HG03103 (cell line): ENCODE measurements around the gene LRMDA.
"Not testable (repeated sequence)": the region's sequence is repeated elsewhere in the genome, so short reads cannot be mapped to it uniquely, and the experiment has no call there.

ENCODE experiments used
- ATAC-seq: cut with Tn5 transposase; IDR thresholded peaks from one replicate; pipeline ENCODE4 v1.9.1; 2021; ENCODE audit warnings: low read depth; ENCODE audit not compliant: unreplicated experiment

The LRMDA gene

GRCh38 chr10:76122056-76122455, 690.6 kb downstream of the LRMDA start:
- ATAC-seq: no peak

GRCh38 chr10:76124280-76124679, 692.9 kb downstream of the LRMDA start:
- ATAC-seq: no peak

DNA sequence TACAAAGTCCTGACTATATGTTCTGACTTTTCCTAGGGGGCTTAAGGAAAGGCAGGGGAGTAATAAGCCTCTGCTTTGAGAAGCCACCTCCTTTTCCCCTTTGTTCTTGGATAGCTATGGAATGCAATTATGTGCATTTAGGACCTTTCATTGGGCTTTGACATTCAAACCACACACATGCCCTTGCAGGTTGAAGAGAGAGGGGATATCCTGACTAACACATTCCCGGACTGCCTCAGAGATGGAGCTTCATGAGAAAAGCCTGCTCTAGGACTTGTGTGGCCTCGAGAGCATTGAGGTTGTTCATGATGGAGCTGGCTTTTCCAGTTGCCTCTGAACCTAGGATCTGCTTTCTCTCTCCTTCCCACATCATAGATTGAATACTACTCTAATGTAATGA, 694.5 kb downstream of the LRMDA start:
- no peak for ATAC-seq

DNA sequence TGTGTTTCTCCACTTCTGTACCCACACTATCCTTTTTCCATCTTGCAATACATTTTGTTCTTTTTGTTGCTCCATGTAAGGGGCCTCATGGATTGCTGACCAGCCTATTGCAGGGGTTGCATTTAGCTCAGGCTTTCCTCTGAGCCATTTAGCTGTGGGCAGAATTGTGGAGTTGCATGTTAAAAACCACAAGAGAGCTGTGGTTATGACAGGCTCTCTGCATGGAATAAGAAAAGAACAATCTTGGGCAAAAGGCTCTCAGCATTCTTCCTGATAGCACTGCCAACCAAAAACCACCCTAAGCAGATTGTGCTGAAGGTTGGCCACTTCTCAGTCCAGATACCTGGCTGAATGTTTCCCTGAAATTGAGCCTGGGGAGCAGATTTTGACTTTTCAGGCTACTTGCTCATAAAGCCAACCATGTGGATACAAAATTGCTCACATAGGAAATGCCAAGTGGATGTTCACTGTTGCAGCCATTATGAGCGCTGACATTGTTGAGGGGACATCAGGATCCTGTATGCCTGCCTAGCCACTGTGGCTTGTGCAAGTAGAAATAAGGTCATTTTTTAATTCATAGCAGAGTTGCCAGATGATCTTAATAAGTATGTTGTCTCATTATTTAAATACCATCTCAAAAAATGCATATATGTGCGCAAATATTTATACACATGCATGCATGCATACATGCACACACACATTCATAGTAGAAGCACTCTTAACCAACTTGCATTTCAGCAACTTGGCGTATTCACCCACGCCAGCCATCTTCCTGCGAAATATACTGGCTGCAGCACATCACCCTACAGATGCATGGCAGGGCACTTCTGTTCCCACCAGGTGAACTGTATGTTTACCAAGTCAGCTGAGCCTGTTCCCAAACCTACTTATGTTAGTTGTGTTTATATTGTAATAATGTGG, 695.4 kb downstream of the LRMDA start:
- no peak for ATAC-seq

GRCh38 chr10:76127984-76128589, 696.7 kb downstream of the LRMDA start:
- no peak for ATAC-seq

GRCh38 chr10:76129213-76129612, 697.8 kb downstream of the LRMDA start:
- no peak for ATAC-seq

- ATAC-seq: no peak
Measured at GRCh38 chr10:76130892-76131291, 699.5 kb downstream of the LRMDA start.

- ATAC-seq: no peak
Measured at GRCh38 chr10:76133597-76134255, 702.3 kb downstream of the LRMDA start.

DNA sequence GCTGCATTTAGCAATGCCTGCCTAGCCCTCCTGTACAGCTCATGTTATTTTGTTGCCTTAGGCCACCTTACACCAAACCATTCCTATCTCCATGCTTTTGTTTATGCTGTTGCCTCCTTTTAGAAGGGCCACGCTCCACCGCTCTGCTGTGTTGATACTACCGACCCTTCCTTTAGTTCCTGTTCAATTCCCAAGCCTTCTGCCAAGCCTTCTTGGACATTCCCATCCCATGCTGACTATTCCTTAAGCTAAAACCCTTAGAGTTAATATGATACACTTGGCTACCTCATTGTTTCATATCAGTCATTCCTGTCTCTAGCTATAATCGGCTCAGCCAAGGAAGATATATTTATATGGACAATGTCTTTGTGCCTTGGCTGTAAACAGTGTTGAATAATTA, 705.5 kb downstream of the LRMDA start:
- no peak for ATAC-seq

- no peak for ATAC-seq
Measured at GRCh38 chr10:76138286-76138685, 706.9 kb downstream of the LRMDA start.

DNA sequence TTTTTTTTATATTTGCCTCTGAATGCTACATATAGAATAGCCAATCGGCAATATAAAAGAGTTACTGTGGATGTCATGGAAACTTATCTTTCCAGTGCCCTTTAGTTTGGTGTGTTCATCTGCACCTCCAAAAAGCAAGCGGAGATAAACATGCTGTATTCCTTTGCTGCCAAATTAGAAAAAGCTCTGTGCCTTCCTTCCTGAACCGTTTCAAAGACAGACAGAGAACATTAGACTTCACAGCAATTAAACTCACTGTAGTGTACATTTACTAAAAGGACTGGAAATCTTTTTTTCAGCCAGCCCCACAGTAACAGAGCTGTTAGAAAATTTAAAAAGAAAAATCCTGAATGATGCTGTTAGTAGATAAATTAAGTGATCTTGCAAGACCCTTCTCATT, 707.5 kb downstream of the LRMDA start:
- no peak for ATAC-seq

- no peak for ATAC-seq
Measured at GRCh38 chr10:76139431-76139830, 708.0 kb downstream of the LRMDA start.

GRCh38 chr10:76141376-76141775, 710.0 kb downstream of the LRMDA start:
- no peak for ATAC-seq

GRCh38 chr10:76148217-76148616, 716.8 kb downstream of the LRMDA start:
- not testable (repeated sequence) for ATAC-seq

DNA sequence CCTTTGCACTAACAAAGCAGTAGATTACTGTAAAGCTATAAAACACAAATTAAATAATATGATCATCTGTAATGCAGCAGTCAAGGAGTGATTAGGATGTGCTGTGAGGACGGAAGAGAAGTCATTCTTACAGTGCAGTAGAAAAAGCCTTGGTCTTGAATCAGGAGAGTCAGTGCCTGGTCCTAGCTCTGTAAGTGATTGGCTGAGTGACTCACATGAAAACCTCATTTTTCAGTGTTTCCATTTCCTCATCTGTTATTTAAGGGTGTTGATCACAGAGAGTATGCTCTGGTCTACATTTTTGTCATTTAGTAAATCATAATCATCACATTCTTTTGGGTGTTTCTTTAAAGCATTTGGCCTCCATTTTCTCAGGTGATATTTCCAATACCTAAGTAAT, 717.8 kb downstream of the LRMDA start:
- ATAC-seq: no peak

GRCh38 chr10:76149602-76150138, 718.2 kb downstream of the LRMDA start:
- no peak for ATAC-seq

GRCh38 chr10:76150139-76150875, 718.9 kb downstream of the LRMDA start:
- ATAC-seq: no peak

DNA sequence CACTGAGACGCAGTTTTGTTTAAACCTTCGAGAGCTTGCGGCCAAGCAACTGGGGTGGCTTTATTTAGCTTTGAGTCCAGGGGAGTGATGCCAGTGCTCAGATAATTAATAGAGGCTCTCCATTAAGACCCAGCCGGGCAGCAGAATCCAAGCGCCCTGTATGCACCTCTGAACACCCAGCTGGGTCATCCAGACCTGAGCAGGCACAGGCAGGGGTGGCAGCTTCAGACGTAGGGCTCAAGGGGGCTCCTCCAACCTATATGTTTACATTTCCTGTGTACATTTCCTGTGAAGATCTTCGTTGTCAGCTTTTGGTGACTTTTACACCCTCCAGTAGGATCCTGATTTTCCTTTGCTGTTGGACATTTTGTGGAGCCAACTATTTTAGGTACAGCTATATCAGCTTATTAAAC, 719.5 kb downstream of the LRMDA start:
- no peak for ATAC-seq

GRCh38 chr10:76152186-76152585, 720.8 kb downstream of the LRMDA start:
- ATAC-seq: no peak

DNA sequence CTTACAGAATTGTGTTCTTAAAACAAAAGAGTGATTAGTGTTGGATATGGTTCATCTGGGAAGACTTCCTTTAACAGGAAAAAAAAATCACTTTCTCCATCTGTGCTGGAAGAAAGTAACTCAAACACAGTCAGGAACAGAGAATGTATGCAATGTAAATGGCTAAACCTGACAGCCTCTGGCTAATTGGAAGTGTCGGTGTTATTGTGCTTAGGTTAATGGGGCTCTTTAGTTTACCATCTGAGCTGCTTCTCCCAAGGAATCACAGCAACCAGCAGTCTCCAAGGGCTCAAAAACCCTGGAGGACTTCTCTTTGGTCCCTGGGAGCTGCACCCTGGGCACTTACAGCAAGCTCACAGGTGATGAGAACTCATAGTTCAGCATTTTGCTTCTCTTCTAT, 724.5 kb downstream of the LRMDA start:
- no peak for ATAC-seq
